Pancreas (tissue), 10 donors: ENCODE data around the gene ASCC3. TPM values are rescaled to one million over a fixed set of nuclear protein-coding genes. Genes with fewer than 3 reads are reported as not detected.
A peak's percentile ranks its signal among the peaks of the same experiment; 100 is the strongest.
"Not testable (repeated sequence)": the region's sequence is repeated elsewhere in the genome, so short reads cannot be mapped to it uniquely, and the experiment has no call there.

Source experiments
- ATAC-seq, 4 donors: fragments of 200-7000 bp; cut with Tn5 transposase; one replicate each; pipeline versions ENCODE4 v1.8.0 to v1.9.1; 2020; ENCODE audit warnings: mild to moderate bottlenecking in 4 of 4, moderate library complexity in 4 of 4
- DNase-seq, 6 donors: peaks; one replicate each; pipeline ENCODE4 v3.0.0-alpha.2; 2020
- FAIRE-seq: peaks from 2 replicates; lab custom pipeline; 2012; peaks lifted over from hg19 to GRCh38; lab: Jason Lieb, UNC
- H3K27ac ChIP-seq, 4 donors: fragments of 200-600 bp; sonication (generic); 1 replicate in 3 of 4; 2 replicates in 1 of 4; pipeline versions ENCODE4 v1.5.0 to v1.8.0; 2020
- H3K27me3 ChIP-seq, 4 donors: fragments of 200-600 bp; one replicate each; pipeline ENCODE4 v1.8.0; 2021
- H3K36me3 ChIP-seq, 3 donors: fragments of 200-600 bp; sonication (generic) in 1 of 3; one replicate each; pipeline versions ENCODE4 v1.5.0 to v1.8.0; 2020 to 2021
- H3K4me1 ChIP-seq, 3 donors: fragments of 200-600 bp; one replicate each; pipeline ENCODE4 v1.8.0; 2021
- H3K4me3 ChIP-seq, 4 donors: fragments of 200-600 bp; sonication (generic) in 2 of 4; one replicate each; pipeline versions ENCODE4 v1.5.0 to v1.8.0; 2020 to 2021
- H3K9me3 ChIP-seq, 4 donors: fragments of 200-600 bp; one replicate each; pipeline ENCODE4 v1.8.0; 2021
- CTCF ChIP-seq, 4 donors: fragments of 200-600 bp; sonication (generic) in 3 of 4; IDR thresholded peaks; one replicate each; pipeline versions ENCODE4 v1.5.0 to v1.8.0; 2021; ENCODE audit warnings: antibody characterized with exemption in 4 of 4
- WGBS, 2 donors: extraction: QIAGEN DNeasy Blood & Tissue Kit; methylation state at CpG; one replicate each; pipeline ENCODE4 v1.1.7; 2013; 5-methylcytosine and 5-hydroxymethylcytosine counted together
- intact Hi-C, 3 donors: fragments of 100-400 bp; cut with DNase I; formaldehyde crosslinking; loops; one replicate each; pipeline versions ENCODE4 v1.11.1 to v1.14.2; 2022
- polyA plus RNA-seq, 2 donors: library from polyadenylated mRNA; stranded (reverse); fragments of 200-250 nt; gene quantifications; one replicate each; pipeline ENCODE4 v1.2.3, GENCODE V29; 2013
- total RNA-seq, 6 donors: library from RNA; stranded (reverse); fragmentation: NEBNext Ultra II Directional in 4 of 6; extraction: Animal tissue kit (Norgen Biotek cat#: 25700) in 4 of 6; gene quantifications; one replicate each; pipeline versions ENCODE4 v1.2.1 to v1.2.4, GENCODE V29; 2021 to 2023
- donor health status: healthy with polysubstance abuse.
- donor health status: DM: no; HTN: no; CAD: no; lungs with moderate emphysema.
- donor health status: DM: no; HTN: no; CAD: no.
- donor health status: control.
- donor health status: control.
- donor health status: Bipolar disorder and iron deficiency.
- donor health status: DM: yes; HTN: yes; CAD: no.
- donor health status: DM: no; HTN: no; CAD: no.
- donor health status: DM: no; HTN: no; CAD: no.
- donor health status: DM: yes; HTN: yes; CAD: no.

ASCC3 gene
- total and polyA plus RNA-seq, 8 donors: 4.4 to 20.3 (median 13.4) TPM

GRCh38 chr6:100662264-100662663 is 218.9 kb downstream of the ASCC3 start:
- Histone ChIP-seq H3K9me3 (no peaks in the 10 kb centered on the region), H3K27me3 (no peaks in the 10 kb centered on the region), H3K36me3 (no peaks in the 10 kb centered on the region), H3K4me1 (no peaks in the 10 kb centered on the region), H3K27ac (no peak overlapping the region), H3K4me3 (no peak overlapping the region)
- ATAC-seq (no peak), DNase-seq (no peak), FAIRE-seq (no peak)
- WGBS, 2 donors: 81 to 89% methylated on average over 6 of the region's 6 CpGs
- TF ChIP-seq CTCF (IDR thresholded peaks at IDR 0.05): no peak
- intact Hi-C loops: loop anchor here in 2 of 3 donors (10.0 kb wide), 1 partner anchor 547 kb away; no protein-coding TSS in a partner anchor

- WGBS, 2 donors: 37 to 50% methylated on average over 2 of the region's 2 CpGs
- Histone ChIP-seq H3K27me3 (no peaks in the 10 kb centered on the region), H3K36me3 (peaks cover 0 to 3% (median 0%) of the 10 kb centered on the region in 3 donors), H3K4me1 (no peaks in the 10 kb centered on the region), H3K9me3 (no peaks in the 10 kb centered on the region), H3K4me3 (no peak overlapping the region), H3K27ac (no peak overlapping the region)
- no peak for FAIRE-seq
- ATAC-seq: no peak
- DNase-seq: no peak
- no peak for TF ChIP-seq CTCF (IDR thresholded peaks at IDR 0.05)
- intact Hi-C loops: no loop called here
These were observed 222.6 kb downstream of the ASCC3 start for GRCh38 chr6:100658486-100658885.

GRCh38 chr6:100657678-100658330 is 223.3 kb downstream of the ASCC3 start:
- Histone ChIP-seq H3K27ac (no peak overlapping the region), H3K4me1 (no peaks in the 10 kb centered on the region), H3K27me3 (no peaks in the 10 kb centered on the region), H3K9me3 (no peaks in the 10 kb centered on the region), H3K4me3 (no peak overlapping the region), H3K36me3 (peaks cover 0 to 3% (median 0%) of the 10 kb centered on the region in 3 donors)
- WGBS, 2 donors: 53 to 55% methylated on average over 2 of the region's 2 CpGs
- FAIRE-seq (no peak), DNase-seq (no peak), ATAC-seq (peak in 3 of 4 donors; percentile 52 to 61 (median 58))
- peak in 2 of 4 donors; percentile 19 to 47 for TF ChIP-seq CTCF (IDR thresholded peaks at IDR 0.05)
- intact Hi-C loops: no loop called here

GRCh38 chr6:100641147-100641546 is 240.0 kb downstream of the ASCC3 start:
- H3K4me3 ChIP-seq, H3K27ac ChIP-seq, ATAC-seq, H3K27me3 ChIP-seq, H3K9me3 ChIP-seq, FAIRE-seq, H3K4me1 ChIP-seq, DNase-seq, intact Hi-C loops: not testable (repeated sequence)
- 95 to 97% methylated on average over 3 of the region's 3 CpGs for WGBS, 2 donors
- H3K36me3 ChIP-seq: peaks cover 0 to 13% (median 0%) of the 10 kb centered on the region in 3 donors

GRCh38 chr6:100633096-100633777 is 247.9 kb downstream of the ASCC3 start:
- H3K27me3 ChIP-seq: no peaks in the 10 kb centered on the region
- WGBS, 2 donors: 84 to 87% methylated on average over 10 of the region's 10 CpGs
- no peaks in the 10 kb centered on the region for H3K9me3 ChIP-seq
- FAIRE-seq (no peak), DNase-seq (no peak), ATAC-seq (peak in 1 of 4 donors; percentile 39)
- H3K4me3 ChIP-seq: no peak overlapping the region
- no peaks in the 10 kb centered on the region for H3K4me1 ChIP-seq
- H3K36me3 ChIP-seq: peaks cover 0 to 11% (median 0%) of the 10 kb centered on the region in 3 donors
- intact Hi-C loops: no loop called here
- TF ChIP-seq CTCF (IDR thresholded peaks at IDR 0.05): no peak
- no peak overlapping the region for H3K27ac ChIP-seq
